HG03103 (cell line): Measurements from ENCODE around the gene DLX2.
"Not testable (repeated sequence)": the region's sequence is repeated elsewhere in the genome, so short reads cannot be mapped to it uniquely, and the experiment has no call there.

Experiments used
- ATAC-seq: cut with Tn5 transposase; IDR thresholded peaks from one replicate; pipeline ENCODE4 v1.9.1; 2021; ENCODE audit warnings: low read depth; ENCODE audit not compliant: unreplicated experiment

DLX2 gene

GRCh38 chr2:172062402-172063004 is 40.2 kb downstream of the DLX2 start:
- no peak for ATAC-seq

GRCh38 chr2:172060118-172060517 is 42.6 kb downstream of the DLX2 start:
- not testable (repeated sequence) for ATAC-seq

- no peak for ATAC-seq
Observed at GRCh38 chr2:172058660-172059059, 44.0 kb downstream of the DLX2 start.

- no peak for ATAC-seq
Observed at GRCh38 chr2:172056293-172056692, 46.4 kb downstream of the DLX2 start.

GRCh38 chr2:172053486-172053885 is 49.2 kb downstream of the DLX2 start:
- ATAC-seq, result no peak

- no peak for ATAC-seq
Observed at GRCh38 chr2:172052000-172052983, 50.4 kb downstream of the DLX2 start.

- ATAC-seq, result no peak
Observed at GRCh38 chr2:172050479-172051125, 52.1 kb downstream of the DLX2 start.

GRCh38 chr2:172049567-172050120 is 53.1 kb downstream of the DLX2 start:
- no peak for ATAC-seq
